ENCODE results near the gene CENPK. TPM values are rescaled to one million over a fixed set of nuclear protein-coding genes. Genes with fewer than 3 reads are reported as not detected.

The CENPK gene
- total RNA-seq, 1 donor: 11.9 TPM

- Histone ChIP-seq H3K4me3 (ENCODE audit: insufficient read depth, low read length) (peak overlapping the region; percentile 83), H3K4me2 (ENCODE audit: insufficient read depth, low read length) (peak overlapping the region; percentile 92), H3K79me2 (ENCODE audit: insufficient read depth, low read length) (peaks cover 70% of the 10 kb centered on the region), H2AFZ (ENCODE audit: low read length) (peak overlapping the region; percentile 95), H3K27me3 (ENCODE audit: insufficient read depth, low read length) (no peaks in the 10 kb centered on the region), H3K9me3 (ENCODE audit: low read depth, low read length) (no peaks in the 10 kb centered on the region), H3K36me3 (ENCODE audit: insufficient read depth, low read length) (peaks cover 14% of the 10 kb centered on the region), H4K20me1 (ENCODE audit: insufficient read depth, low read length) (no peaks in the 10 kb centered on the region), H3K27ac (ENCODE audit: low read depth, low read length) (peak overlapping the region; percentile 87), H3K4me1 (ENCODE audit: insufficient read depth, low read length) (peaks cover 22% of the 10 kb centered on the region)
- no peak for TF ChIP-seq CTCF (IDR thresholded peaks at IDR 0.05; ENCODE audit: extremely low read depth, low read depth, low read length)
- no peak for DNase-seq (ENCODE audit: insufficient read length, low spot score, missing footprints)
These were observed 809 bp upstream of the CENPK start for GRCh38 chr5:65563777-65564176.

GRCh38 chr5:65556718-65557117 lies 6.2 kb downstream of the CENPK start:
- no peak for DNase-seq (ENCODE audit: insufficient read length, low spot score, missing footprints)
- no peaks in the 10 kb centered on the region for H4K20me1 ChIP-seq (ENCODE audit: insufficient read depth, low read length)
- H3K79me2 ChIP-seq (ENCODE audit: insufficient read depth, low read length): peaks cover 36% of the 10 kb centered on the region
- H3K9me3 ChIP-seq (ENCODE audit: low read depth, low read length): no peaks in the 10 kb centered on the region
- TF ChIP-seq CTCF (IDR thresholded peaks at IDR 0.05; ENCODE audit: extremely low read depth, low read depth, low read length): no peak
- peaks cover 4% of the 10 kb centered on the region for H3K36me3 ChIP-seq (ENCODE audit: insufficient read depth, low read length)
- H3K27me3 ChIP-seq (ENCODE audit: insufficient read depth, low read length): no peaks in the 10 kb centered on the region
- no peak overlapping the region for H3K4me2 ChIP-seq (ENCODE audit: insufficient read depth, low read length)
- no peak overlapping the region for H2AFZ ChIP-seq (ENCODE audit: low read length)
- H3K4me3 ChIP-seq (ENCODE audit: insufficient read depth, low read length): no peak overlapping the region
- peaks cover 2% of the 10 kb centered on the region for H3K4me1 ChIP-seq (ENCODE audit: insufficient read depth, low read length)
- no peak overlapping the region for H3K27ac ChIP-seq (ENCODE audit: low read depth, low read length)

GRCh38 chr5:65556181-65556580 lies 6.8 kb downstream of the CENPK start:
- H3K9me3 ChIP-seq (ENCODE audit: low read depth, low read length): no peaks in the 10 kb centered on the region
- H3K4me3 ChIP-seq (ENCODE audit: insufficient read depth, low read length): no peak overlapping the region
- peaks cover 6% of the 10 kb centered on the region for H3K36me3 ChIP-seq (ENCODE audit: insufficient read depth, low read length)
- H3K4me2 ChIP-seq (ENCODE audit: insufficient read depth, low read length): no peak overlapping the region
- no peaks in the 10 kb centered on the region for H3K4me1 ChIP-seq (ENCODE audit: insufficient read depth, low read length)
- H3K79me2 ChIP-seq (ENCODE audit: insufficient read depth, low read length): peaks cover 30% of the 10 kb centered on the region
- H3K27me3 ChIP-seq (ENCODE audit: insufficient read depth, low read length): no peaks in the 10 kb centered on the region
- no peak overlapping the region for H3K27ac ChIP-seq (ENCODE audit: low read depth, low read length)
- no peak for DNase-seq (ENCODE audit: insufficient read length, low spot score, missing footprints)
- TF ChIP-seq CTCF (IDR thresholded peaks at IDR 0.05; ENCODE audit: extremely low read depth, low read depth, low read length): no peak
- H4K20me1 ChIP-seq (ENCODE audit: insufficient read depth, low read length): no peaks in the 10 kb centered on the region
- no peak overlapping the region for H2AFZ ChIP-seq (ENCODE audit: low read length)

- no peaks in the 10 kb centered on the region for H3K27me3 ChIP-seq (ENCODE audit: insufficient read depth, low read length)
- peaks cover 6% of the 10 kb centered on the region for H3K36me3 ChIP-seq (ENCODE audit: insufficient read depth, low read length)
- no peak for DNase-seq (ENCODE audit: insufficient read length, low spot score, missing footprints)
- H3K27ac ChIP-seq (ENCODE audit: low read depth, low read length): peak overlapping the region; percentile 46
- no peaks in the 10 kb centered on the region for H3K9me3 ChIP-seq (ENCODE audit: low read depth, low read length)
- H3K79me2 ChIP-seq (ENCODE audit: insufficient read depth, low read length): peaks cover 22% of the 10 kb centered on the region
- H2AFZ ChIP-seq (ENCODE audit: low read length): peak overlapping the region; percentile 83
- no peak overlapping the region for H3K4me2 ChIP-seq (ENCODE audit: insufficient read depth, low read length)
- no peak overlapping the region for H3K4me3 ChIP-seq (ENCODE audit: insufficient read depth, low read length)
- H4K20me1 ChIP-seq (ENCODE audit: insufficient read depth, low read length): no peaks in the 10 kb centered on the region
- TF ChIP-seq CTCF (IDR thresholded peaks at IDR 0.05; ENCODE audit: extremely low read depth, low read depth, low read length): no peak
- H3K4me1 ChIP-seq (ENCODE audit: insufficient read depth, low read length): no peaks in the 10 kb centered on the region
These were observed 7.7 kb downstream of the CENPK start for GRCh38 chr5:65555287-65555686.
